ENCODE data around the gene NR3C2.

The NR3C2 gene

DNA sequence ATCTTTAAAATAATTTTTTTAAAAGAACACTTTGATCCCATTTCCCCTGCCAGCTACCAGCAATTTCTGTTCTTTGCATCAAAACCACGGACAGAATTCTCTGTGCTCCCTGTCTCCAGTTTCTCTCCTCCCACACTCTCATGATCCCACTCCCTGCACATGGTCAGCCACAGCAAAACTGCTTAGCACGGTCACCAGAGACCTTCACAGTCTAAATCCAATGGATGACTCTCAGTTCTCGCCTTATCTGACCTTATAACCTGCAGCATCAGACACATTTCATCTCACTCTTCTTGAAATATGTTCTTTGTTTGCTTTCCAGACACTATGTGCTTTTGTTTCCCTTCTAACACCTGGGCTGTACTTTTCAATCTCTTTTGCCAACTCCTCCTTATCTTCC is 131.5 kb downstream of the NR3C2 start:
- H3K4me3 ChIP-seq (ENCODE audit: low read depth, low read length), result no peak overlapping the region
- TF ChIP-seq, protein P1, sequence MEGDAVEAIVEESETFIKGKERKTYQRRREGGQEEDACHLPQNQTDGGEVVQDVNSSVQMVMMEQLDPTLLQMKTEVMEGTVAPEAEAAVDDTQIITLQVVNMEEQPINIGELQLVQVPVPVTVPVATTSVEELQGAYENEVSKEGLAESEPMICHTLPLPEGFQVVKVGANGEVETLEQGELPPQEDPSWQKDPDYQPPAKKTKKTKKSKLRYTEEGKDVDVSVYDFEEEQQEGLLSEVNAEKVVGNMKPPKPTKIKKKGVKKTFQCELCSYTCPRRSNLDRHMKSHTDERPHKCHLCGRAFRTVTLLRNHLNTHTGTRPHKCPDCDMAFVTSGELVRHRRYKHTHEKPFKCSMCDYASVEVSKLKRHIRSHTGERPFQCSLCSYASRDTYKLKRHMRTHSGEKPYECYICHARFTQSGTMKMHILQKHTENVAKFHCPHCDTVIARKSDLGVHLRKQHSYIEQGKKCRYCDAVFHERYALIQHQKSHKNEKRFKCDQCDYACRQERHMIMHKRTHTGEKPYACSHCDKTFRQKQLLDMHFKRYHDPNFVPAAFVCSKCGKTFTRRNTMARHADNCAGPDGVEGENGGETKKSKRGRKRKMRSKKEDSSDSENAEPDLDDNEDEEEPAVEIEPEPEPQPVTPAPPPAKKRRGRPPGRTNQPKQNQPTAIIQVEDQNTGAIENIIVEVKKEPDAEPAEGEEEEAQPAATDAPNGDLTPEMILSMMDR (IDR thresholded peaks at IDR 0.05; ENCODE audit: insufficient read depth, low read depth, low read length, missing control alignments), result no peak
- no peak for DNase-seq (ENCODE audit: low read depth)

DNA sequence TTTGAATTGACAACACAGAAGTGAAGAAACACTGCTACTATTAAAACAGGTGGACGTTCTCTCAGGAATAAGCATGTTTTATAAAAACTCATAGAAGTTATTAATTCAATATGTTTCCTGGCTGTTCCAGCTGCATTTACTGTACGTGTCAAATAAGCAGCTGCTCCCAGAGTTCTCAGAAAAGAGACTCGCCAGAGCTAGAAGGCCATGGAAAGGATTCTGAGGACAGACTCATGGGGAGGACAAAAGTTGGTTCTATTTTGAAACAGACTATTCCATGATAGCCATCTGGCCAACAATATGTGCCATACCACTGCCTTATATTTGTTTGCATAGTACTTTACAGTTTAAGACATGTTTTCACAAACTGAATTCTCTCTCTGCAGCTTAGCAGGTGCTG is 136.5 kb downstream of the NR3C2 start:
- TF ChIP-seq, protein P1 (IDR thresholded peaks at IDR 0.05; ENCODE audit: insufficient read depth, low read depth, low read length, missing control alignments), result no peak
- no peak overlapping the region for H3K4me3 ChIP-seq (ENCODE audit: low read depth, low read length)
- no peak for DNase-seq (ENCODE audit: low read depth)

DNA sequence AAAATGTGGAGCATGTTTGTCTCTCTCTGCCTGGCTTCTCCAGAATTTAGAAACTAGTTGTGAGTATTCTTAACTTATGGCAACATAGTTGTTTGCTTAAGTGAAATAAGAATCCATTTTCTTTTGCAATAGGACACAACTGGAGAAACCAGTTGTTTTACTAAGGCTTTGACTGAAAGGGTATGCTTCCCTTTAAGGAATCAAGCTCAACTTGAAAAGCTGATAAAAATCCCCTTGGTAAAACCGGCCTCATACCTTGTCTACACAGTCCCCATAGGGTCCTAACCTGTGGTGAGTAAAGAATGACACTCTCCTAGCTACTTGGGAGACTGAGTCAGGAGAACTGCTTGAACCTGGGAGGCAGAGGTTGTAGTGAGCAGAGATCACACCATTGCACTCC is 139.8 kb downstream of the NR3C2 start:
- no peak overlapping the region for H3K4me3 ChIP-seq (ENCODE audit: low read depth, low read length)
- no peak for DNase-seq (ENCODE audit: low read depth)
- TF ChIP-seq, protein P1 (IDR thresholded peaks at IDR 0.05; ENCODE audit: insufficient read depth, low read depth, low read length, missing control alignments), result no peak

DNA sequence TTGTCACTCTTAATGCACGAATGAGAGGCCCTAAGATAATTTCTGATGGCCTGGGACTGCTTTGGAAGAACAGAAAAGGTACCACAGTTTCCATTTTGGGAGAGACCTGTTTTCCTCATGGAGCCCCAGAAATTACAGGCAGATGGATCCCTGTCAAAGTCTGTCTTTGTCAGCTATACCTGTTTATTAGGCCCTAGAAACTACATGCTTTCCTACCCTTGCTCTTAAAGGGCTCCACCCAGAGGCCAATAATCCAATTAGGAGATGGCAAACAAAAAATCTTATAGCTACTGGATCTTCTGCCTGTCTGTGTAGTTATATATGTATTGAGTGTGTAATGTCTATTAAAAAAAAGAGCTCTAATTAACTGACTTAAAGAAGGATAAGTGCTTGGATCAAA is 141.3 kb downstream of the NR3C2 start:
- no peak overlapping the region for H3K4me3 ChIP-seq (ENCODE audit: low read depth, low read length)
- TF ChIP-seq, protein P1 (IDR thresholded peaks at IDR 0.05; ENCODE audit: insufficient read depth, low read depth, low read length, missing control alignments), result no peak
- DNase-seq (ENCODE audit: low read depth), result peak; percentile 9

DNA sequence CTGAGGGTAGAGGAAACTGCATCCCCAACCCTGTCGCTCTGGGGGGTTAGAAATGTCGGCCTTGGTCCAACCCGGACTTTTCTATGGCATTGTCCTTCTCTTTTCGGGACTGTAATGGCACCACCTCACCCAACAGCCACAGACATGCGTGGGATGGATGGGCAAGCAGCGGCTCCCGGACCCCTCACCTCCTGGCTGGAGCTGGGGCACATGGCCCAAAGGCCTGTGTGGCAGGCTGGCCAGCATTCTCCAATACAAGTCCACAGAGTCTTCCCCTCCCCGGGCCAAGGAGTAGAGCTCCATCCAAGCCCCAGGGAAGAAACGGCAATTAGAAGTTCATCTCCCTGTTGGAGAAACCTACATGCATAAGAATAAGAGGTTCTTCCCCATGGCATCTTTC is 142.9 kb downstream of the NR3C2 start:
- no peak for DNase-seq (ENCODE audit: low read depth)
- TF ChIP-seq, protein P1 (IDR thresholded peaks at IDR 0.05; ENCODE audit: insufficient read depth, low read depth, low read length, missing control alignments), result no peak
- no peak overlapping the region for H3K4me3 ChIP-seq (ENCODE audit: low read depth, low read length)

DNA sequence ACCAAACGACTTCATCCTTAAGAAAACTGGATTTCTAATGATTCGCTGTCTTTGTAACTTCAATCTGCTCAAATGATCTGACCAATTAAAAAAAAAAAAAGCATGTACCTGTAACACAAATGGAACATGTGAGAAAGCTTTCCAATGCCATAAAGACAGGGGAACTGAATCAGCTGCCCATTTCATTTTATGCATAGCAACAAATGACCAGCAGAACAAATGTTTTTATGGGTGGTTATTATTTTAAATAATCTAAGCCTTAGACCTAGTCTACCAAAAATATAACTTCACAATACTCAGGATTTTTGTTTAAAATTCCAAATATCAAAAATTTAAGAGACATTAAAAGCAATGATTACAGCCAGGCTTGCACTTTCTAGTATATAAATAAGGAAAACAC is 145.7 kb downstream of the NR3C2 start:
- H3K4me3 ChIP-seq (ENCODE audit: low read depth, low read length), result no peak overlapping the region
- DNase-seq (ENCODE audit: low read depth), result no peak
- TF ChIP-seq, protein P1 (IDR thresholded peaks at IDR 0.05; ENCODE audit: insufficient read depth, low read depth, low read length, missing control alignments), result no peak

DNA sequence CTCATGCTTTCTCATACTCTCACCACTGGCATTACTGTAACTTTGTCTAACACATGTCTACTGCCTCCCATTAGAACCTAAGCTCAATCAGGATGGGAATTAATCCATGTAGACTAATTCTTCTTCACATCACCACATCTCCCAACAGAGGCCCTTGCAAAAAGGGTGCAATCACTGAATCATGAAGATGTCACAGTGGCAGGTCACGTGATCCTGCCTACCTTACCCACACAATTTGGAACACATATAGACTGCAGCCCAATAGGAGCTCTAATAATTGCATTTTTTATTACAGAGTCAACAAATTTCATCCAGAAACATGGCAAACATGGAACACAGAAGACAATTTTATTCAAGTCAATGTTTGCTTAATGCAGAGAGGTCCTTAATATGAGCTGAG is 146.6 kb downstream of the NR3C2 start:
- TF ChIP-seq, protein P1 (IDR thresholded peaks at IDR 0.05; ENCODE audit: insufficient read depth, low read depth, low read length, missing control alignments), result no peak
- no peak for DNase-seq (ENCODE audit: low read depth)
- no peak overlapping the region for H3K4me3 ChIP-seq (ENCODE audit: low read depth, low read length)
